Jurkat, Clone E6-1 (cell line): ENCODE data around the gene CHPF2.

Experiments used
- DNase-seq: peaks from one replicate; pipeline ENCODE4 v3.0.0-alpha.2; 2011; ENCODE audit warnings: low read depth, low spot score
- H3K4me3 ChIP-seq: 2 replicates; pipeline ENCODE4 v1.5.1; 2011; ENCODE audit warnings: mild to moderate bottlenecking, low read length, control low read depth, moderate library complexity

Gene CHPF2

GRCh38 chr7:151276666-151277590 lies 44.6 kb downstream of the CHPF2 start:
- peak; percentile 65 for DNase-seq
- peak overlapping the region; percentile 57 for H3K4me3 ChIP-seq

DNA sequence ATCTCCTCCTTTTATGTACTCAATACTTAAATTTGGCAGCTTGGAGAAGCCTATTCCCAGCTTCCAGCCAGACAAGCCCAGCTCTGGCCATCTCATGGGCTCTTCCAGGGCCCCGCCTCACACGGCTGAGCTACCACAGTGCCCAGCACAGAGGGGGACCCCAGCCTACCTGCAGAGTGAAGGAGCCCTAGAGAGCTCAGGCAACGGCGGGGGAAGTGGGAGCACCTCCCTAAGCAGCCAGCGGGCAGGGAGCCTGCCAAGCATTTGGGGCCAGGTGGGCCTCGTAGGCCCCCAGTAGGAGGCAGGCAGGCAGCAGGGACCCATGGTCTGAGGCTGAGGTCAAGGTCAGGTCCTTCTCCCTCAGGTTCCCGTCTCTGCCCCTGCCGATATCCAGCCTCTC lies 45.3 kb downstream of the CHPF2 start:
- no peak overlapping the region for H3K4me3 ChIP-seq
- DNase-seq, result no peak

DNA sequence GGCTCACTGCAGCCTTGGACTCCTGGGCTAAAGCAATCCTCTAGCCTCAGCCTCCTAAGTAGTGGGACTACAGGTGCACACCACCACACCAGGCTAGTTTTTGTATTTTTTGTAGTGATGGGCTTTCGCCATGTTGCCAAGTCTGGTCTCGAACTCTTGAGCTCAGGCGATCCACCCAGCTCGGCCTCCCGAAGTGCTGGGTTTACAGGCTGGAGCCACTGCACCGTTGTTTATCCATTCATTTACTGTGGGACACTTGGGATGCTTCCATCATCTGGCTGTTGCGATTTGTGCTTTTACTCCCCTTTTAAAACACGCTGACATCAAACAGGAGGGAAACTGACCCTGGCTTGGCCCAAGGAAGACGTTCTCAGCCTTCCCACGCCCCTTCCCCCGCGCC lies 46.7 kb downstream of the CHPF2 start:
- H3K4me3 ChIP-seq, result no peak overlapping the region

GRCh38 chr7:151279868-151280267 lies 47.6 kb downstream of the CHPF2 start:
- H3K4me3 ChIP-seq, result no peak overlapping the region
- no peak for DNase-seq

More for the DNA sequence above, 46.7 kb downstream of the CHPF2 start:
- no peak for DNase-seq

- H3K4me3 ChIP-seq, result no peak overlapping the region
- no peak for DNase-seq
Observed at GRCh38 chr7:151280388-151281019, 48.2 kb downstream of the CHPF2 start.

- H3K4me3 ChIP-seq, result no peak overlapping the region
- DNase-seq, result no peak
Observed at GRCh38 chr7:151281686-151282085, 49.4 kb downstream of the CHPF2 start.

GRCh38 chr7:151282111-151282510 lies 49.8 kb downstream of the CHPF2 start:
- DNase-seq, result no peak
- no peak overlapping the region for H3K4me3 ChIP-seq

DNA sequence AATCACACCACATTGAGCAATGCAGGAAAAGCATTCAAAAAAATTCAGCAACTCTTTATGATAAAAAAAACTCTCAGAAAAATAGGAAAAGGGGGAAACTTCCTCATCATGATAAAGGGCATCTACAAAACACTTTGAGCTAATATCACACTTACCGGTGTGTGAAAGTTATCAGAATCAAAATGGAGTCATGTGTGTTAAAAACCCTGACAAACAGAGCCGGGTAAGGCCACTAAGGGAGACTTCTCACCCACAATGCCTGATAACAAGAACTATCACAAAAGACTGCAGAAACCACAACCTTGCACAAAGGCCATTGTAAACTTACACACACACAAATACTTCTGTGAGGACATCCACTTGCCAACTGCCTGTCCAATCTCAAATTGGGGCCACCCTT lies 51.0 kb downstream of the CHPF2 start:
- no peak for DNase-seq
- H3K4me3 ChIP-seq, result no peak overlapping the region

- no peak for DNase-seq
- H3K4me3 ChIP-seq, result no peak overlapping the region
Observed at GRCh38 chr7:151286148-151286547, 53.9 kb downstream of the CHPF2 start.
